Measurements from ENCODE around the gene IFNAR2.

The IFNAR2 gene

DNA sequence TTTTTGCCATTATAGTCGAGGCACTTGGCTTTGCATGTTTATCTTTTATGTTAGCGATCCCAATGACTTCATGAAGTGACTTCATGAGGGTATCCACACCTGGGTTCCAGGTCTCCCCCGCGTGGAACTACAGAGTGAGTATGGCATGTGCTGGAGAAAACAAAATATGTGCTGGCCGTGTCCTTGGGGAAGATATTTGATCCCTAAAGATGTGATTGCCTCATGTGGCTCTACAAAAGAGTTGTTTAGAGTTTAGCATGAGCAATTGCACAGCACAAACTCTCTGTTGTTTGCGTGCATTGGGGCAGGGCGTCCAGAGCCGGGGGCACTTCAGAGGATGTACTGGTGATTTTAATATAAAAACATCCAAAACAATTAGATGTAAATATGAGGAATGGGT lies 41.2 kb downstream of the IFNAR2 start:
- H3K27me3 ChIP-seq (replicated peaks; ENCODE audit: insufficient read depth, low read length): no peaks in the 10 kb centered on the region
- no peaks in the 10 kb centered on the region for H4K20me1 ChIP-seq (ENCODE audit: insufficient read depth, low read length)
- H3K9me3 ChIP-seq (replicated peaks; ENCODE audit: insufficient read depth, low read length): no peaks in the 10 kb centered on the region
- no peaks in the 10 kb centered on the region for H3K9me2 ChIP-seq (replicated peaks; ENCODE audit: insufficient read depth, low read length)
- H3K4me1 ChIP-seq (ENCODE audit: low read length): peaks cover 25% of the 10 kb centered on the region
- H3K9ac ChIP-seq (ENCODE audit: low read length): no peak overlapping the region
- TF ChIP-seq, protein P1, sequence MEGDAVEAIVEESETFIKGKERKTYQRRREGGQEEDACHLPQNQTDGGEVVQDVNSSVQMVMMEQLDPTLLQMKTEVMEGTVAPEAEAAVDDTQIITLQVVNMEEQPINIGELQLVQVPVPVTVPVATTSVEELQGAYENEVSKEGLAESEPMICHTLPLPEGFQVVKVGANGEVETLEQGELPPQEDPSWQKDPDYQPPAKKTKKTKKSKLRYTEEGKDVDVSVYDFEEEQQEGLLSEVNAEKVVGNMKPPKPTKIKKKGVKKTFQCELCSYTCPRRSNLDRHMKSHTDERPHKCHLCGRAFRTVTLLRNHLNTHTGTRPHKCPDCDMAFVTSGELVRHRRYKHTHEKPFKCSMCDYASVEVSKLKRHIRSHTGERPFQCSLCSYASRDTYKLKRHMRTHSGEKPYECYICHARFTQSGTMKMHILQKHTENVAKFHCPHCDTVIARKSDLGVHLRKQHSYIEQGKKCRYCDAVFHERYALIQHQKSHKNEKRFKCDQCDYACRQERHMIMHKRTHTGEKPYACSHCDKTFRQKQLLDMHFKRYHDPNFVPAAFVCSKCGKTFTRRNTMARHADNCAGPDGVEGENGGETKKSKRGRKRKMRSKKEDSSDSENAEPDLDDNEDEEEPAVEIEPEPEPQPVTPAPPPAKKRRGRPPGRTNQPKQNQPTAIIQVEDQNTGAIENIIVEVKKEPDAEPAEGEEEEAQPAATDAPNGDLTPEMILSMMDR (IDR thresholded peaks at IDR 0.05; ENCODE audit: low read length): no peak
- TF ChIP-seq EZH2 (optimal IDR thresholded peaks at IDR 0.05; ENCODE audit: low read depth, low read length) (no peak), EZH2phosphoT487 (IDR thresholded peaks at IDR 0.05; ENCODE audit: low read length) (no peak)
- no peak for DNase-seq
- H3K27ac ChIP-seq (ENCODE audit: low read length): no peak overlapping the region
- H3K79me2 ChIP-seq (ENCODE audit: low read length): peaks cover 27% of the 10 kb centered on the region
- H3K4me2 ChIP-seq (ENCODE audit: low read depth, low read length): no peak overlapping the region
- H3K36me3 ChIP-seq (replicated peaks; ENCODE audit: insufficient read depth, low read length): no peaks in the 10 kb centered on the region
- H3K4me3 ChIP-seq (ENCODE audit: low read length): no peak overlapping the region
- H3F3A ChIP-seq (ENCODE audit: insufficient read depth, low read length): peaks cover 32% of the 10 kb centered on the region
- H2AFZ ChIP-seq (ENCODE audit: low read length): no peak overlapping the region

DNA sequence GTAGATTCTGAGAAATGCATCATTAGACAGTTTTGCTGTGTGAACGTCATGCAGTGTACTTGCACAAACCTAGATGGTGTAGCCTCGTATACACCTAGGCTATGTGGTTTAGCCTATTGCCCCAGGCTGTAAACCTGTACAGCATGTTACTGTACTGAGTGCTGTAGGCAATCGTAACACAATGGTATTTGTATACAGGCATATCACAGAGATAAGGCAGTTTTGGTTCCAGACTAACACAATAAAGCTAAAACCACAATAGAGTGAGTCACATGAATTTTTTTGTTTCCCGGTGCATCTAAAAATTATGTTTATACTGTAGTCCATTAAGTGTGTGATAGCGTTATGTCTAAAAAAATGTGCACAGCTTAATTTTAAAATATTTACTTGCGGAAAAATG lies 43.3 kb downstream of the IFNAR2 start:
- Histone ChIP-seq H4K20me1 (ENCODE audit: insufficient read depth, low read length) (no peaks in the 10 kb centered on the region), H3F3A (ENCODE audit: insufficient read depth, low read length) (peaks cover 19% of the 10 kb centered on the region), H3K27me3 (replicated peaks; ENCODE audit: insufficient read depth, low read length) (no peaks in the 10 kb centered on the region), H3K9me3 (replicated peaks; ENCODE audit: insufficient read depth, low read length) (no peaks in the 10 kb centered on the region), H3K27ac (ENCODE audit: low read length) (no peak overlapping the region), H3K4me1 (ENCODE audit: low read length) (peaks cover 18% of the 10 kb centered on the region), H3K9ac (ENCODE audit: low read length) (no peak overlapping the region), H3K9me2 (replicated peaks; ENCODE audit: insufficient read depth, low read length) (no peaks in the 10 kb centered on the region), H2AFZ (ENCODE audit: low read length) (no peak overlapping the region), H3K4me3 (ENCODE audit: low read length) (no peak overlapping the region), H3K4me2 (ENCODE audit: low read depth, low read length) (no peak overlapping the region), H3K79me2 (ENCODE audit: low read length) (peaks cover 9% of the 10 kb centered on the region), H3K36me3 (replicated peaks; ENCODE audit: insufficient read depth, low read length) (no peaks in the 10 kb centered on the region)
- no peak for DNase-seq
- TF ChIP-seq, protein P1 (IDR thresholded peaks at IDR 0.05; ENCODE audit: low read length): no peak
- TF ChIP-seq EZH2 (optimal IDR thresholded peaks at IDR 0.05; ENCODE audit: low read depth, low read length) (no peak), EZH2phosphoT487 (IDR thresholded peaks at IDR 0.05; ENCODE audit: low read length) (no peak)

GRCh38 chr21:33278721-33279120 lies 49.0 kb downstream of the IFNAR2 start:
- H3K9ac ChIP-seq (ENCODE audit: low read length): no peak overlapping the region
- H3K27ac ChIP-seq (ENCODE audit: low read length): no peak overlapping the region
- no peak overlapping the region for H3K4me3 ChIP-seq (ENCODE audit: low read length)
- peaks cover 12% of the 10 kb centered on the region for H3K4me1 ChIP-seq (ENCODE audit: low read length)
- H3K27me3 ChIP-seq (replicated peaks; ENCODE audit: insufficient read depth, low read length): no peaks in the 10 kb centered on the region
- no peaks in the 10 kb centered on the region for H4K20me1 ChIP-seq (ENCODE audit: insufficient read depth, low read length)
- no peaks in the 10 kb centered on the region for H3K79me2 ChIP-seq (ENCODE audit: low read length)
- no peak overlapping the region for H2AFZ ChIP-seq (ENCODE audit: low read length)
- H3K9me3 ChIP-seq (replicated peaks; ENCODE audit: insufficient read depth, low read length): no peaks in the 10 kb centered on the region
- H3K4me2 ChIP-seq (ENCODE audit: low read depth, low read length): no peak overlapping the region
- H3F3A ChIP-seq (ENCODE audit: insufficient read depth, low read length): no peaks in the 10 kb centered on the region
- H3K9me2 ChIP-seq (replicated peaks; ENCODE audit: insufficient read depth, low read length): no peaks in the 10 kb centered on the region
- H3K36me3 ChIP-seq (replicated peaks; ENCODE audit: insufficient read depth, low read length): no peaks in the 10 kb centered on the region
- DNase-seq: no peak
- no peak for TF ChIP-seq EZH2 (optimal IDR thresholded peaks at IDR 0.05; ENCODE audit: low read depth, low read length)
- TF ChIP-seq, protein P1 (IDR thresholded peaks at IDR 0.05; ENCODE audit: low read length): no peak
- TF ChIP-seq EZH2phosphoT487 (IDR thresholded peaks at IDR 0.05; ENCODE audit: low read length): no peak

Data from MM.1S (cell line).